ENCODE measurements around the gene RICTOR. TPM values are rescaled to one million over a fixed set of nuclear protein-coding genes. Genes with fewer than 3 reads are reported as not detected.

RICTOR gene
- polyA plus RNA-seq, 1 donor from 2014 or later: 12.9 TPM

DNA sequence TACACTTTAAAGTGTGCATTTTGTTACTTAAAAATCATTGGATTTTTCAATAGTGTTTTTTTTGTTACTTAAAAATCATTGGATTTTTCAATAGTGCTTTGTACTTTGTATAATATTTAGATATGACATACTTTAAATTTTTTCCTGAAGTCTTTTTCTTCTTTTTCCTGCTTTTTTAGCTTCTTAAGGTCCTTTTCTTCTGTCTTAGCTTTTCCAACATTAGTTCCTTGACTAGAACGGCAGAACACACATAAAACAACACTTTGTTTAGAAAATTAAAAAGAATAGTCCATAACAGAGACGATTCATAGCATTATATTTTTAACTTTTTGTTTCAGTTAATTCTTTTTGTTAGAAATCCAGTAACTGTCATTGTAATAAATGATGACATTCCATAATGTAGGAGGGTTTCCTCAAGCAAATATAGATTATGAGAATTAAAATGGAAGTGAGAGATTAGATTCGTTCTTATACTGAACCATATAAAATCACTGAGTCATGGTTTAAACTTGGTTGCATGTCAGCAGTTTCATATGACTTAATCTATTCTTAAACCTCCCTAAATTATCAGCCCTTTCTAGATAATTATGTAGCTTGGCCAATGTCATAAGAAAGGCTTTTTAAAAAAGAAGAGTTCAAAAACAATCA, 45.3 kb upstream of the RICTOR start:
- H3K27me3 ChIP-seq (ENCODE audit: insufficient read depth, low read depth, low read length): no peaks in the 10 kb centered on the region
- no peak overlapping the region for H3K9ac ChIP-seq (ENCODE audit: low read length)
- H3F3A ChIP-seq (ENCODE audit: insufficient read depth, low read length, poor library complexity, severe bottlenecking): no peaks in the 10 kb centered on the region
- no peak overlapping the region for H3K4me3 ChIP-seq (ENCODE audit: low read length)
- no peaks in the 10 kb centered on the region for H3K9me3 ChIP-seq (ENCODE audit: low read length)
- no peak overlapping the region for H3K4me2 ChIP-seq (ENCODE audit: low read length)
- no peaks in the 10 kb centered on the region for H3K9me2 ChIP-seq (ENCODE audit: insufficient read depth, low read length)
- H4K20me1 ChIP-seq (ENCODE audit: insufficient read depth): no peaks in the 10 kb centered on the region
- H3K79me2 ChIP-seq (replicated peaks; ENCODE audit: insufficient read depth, low read length): no peaks in the 10 kb centered on the region
- H3K27ac ChIP-seq (ENCODE audit: low read length): no peak overlapping the region
- no peak overlapping the region for H2AFZ ChIP-seq (ENCODE audit: low read depth, low read length)
- no peak for TF ChIP-seq SMC3 (conservative IDR thresholded peaks at IDR 0.05; ENCODE audit: poor library complexity)
- TF ChIP-seq POLR2AphosphoS5 (IDR thresholded peaks at IDR 0.05): no peak
- TF ChIP-seq, protein P1, sequence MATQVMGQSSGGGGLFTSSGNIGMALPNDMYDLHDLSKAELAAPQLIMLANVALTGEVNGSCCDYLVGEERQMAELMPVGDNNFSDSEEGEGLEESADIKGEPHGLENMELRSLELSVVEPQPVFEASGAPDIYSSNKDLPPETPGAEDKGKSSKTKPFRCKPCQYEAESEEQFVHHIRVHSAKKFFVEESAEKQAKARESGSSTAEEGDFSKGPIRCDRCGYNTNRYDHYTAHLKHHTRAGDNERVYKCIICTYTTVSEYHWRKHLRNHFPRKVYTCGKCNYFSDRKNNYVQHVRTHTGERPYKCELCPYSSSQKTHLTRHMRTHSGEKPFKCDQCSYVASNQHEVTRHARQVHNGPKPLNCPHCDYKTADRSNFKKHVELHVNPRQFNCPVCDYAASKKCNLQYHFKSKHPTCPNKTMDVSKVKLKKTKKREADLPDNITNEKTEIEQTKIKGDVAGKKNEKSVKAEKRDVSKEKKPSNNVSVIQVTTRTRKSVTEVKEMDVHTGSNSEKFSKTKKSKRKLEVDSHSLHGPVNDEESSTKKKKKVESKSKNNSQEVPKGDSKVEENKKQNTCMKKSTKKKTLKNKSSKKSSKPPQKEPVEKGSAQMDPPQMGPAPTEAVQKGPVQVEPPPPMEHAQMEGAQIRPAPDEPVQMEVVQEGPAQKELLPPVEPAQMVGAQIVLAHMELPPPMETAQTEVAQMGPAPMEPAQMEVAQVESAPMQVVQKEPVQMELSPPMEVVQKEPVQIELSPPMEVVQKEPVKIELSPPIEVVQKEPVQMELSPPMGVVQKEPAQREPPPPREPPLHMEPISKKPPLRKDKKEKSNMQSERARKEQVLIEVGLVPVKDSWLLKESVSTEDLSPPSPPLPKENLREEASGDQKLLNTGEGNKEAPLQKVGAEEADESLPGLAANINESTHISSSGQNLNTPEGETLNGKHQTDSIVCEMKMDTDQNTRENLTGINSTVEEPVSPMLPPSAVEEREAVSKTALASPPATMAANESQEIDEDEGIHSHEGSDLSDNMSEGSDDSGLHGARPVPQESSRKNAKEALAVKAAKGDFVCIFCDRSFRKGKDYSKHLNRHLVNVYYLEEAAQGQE (IDR thresholded peaks at IDR 0.05; ENCODE audit: borderline replicate concordance): no peak
- no peak for TF ChIP-seq TAF1 (IDR thresholded peaks at IDR 0.05; ENCODE audit: low read depth)
- no peak for TF ChIP-seq RAD21 (conservative IDR thresholded peaks at IDR 0.05)
- TF ChIP-seq, protein P2, sequence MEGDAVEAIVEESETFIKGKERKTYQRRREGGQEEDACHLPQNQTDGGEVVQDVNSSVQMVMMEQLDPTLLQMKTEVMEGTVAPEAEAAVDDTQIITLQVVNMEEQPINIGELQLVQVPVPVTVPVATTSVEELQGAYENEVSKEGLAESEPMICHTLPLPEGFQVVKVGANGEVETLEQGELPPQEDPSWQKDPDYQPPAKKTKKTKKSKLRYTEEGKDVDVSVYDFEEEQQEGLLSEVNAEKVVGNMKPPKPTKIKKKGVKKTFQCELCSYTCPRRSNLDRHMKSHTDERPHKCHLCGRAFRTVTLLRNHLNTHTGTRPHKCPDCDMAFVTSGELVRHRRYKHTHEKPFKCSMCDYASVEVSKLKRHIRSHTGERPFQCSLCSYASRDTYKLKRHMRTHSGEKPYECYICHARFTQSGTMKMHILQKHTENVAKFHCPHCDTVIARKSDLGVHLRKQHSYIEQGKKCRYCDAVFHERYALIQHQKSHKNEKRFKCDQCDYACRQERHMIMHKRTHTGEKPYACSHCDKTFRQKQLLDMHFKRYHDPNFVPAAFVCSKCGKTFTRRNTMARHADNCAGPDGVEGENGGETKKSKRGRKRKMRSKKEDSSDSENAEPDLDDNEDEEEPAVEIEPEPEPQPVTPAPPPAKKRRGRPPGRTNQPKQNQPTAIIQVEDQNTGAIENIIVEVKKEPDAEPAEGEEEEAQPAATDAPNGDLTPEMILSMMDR (IDR thresholded peaks at IDR 0.05; ENCODE audit: poor library complexity, severe bottlenecking): no peak
- no peak for TF ChIP-seq EZH2 (IDR thresholded peaks at IDR 0.05; ENCODE audit: borderline replicate concordance, insufficient read depth, low read length, poor library complexity, severe bottlenecking)
- TF ChIP-seq MXI1 (conservative IDR thresholded peaks at IDR 0.05; ENCODE audit: poor library complexity, severe bottlenecking): no peak
- no peak for TF ChIP-seq EP300 (conservative IDR thresholded peaks at IDR 0.05; ENCODE audit: poor library complexity, severe bottlenecking)
- no peaks in the 10 kb centered on the region for H3K36me3 ChIP-seq (ENCODE audit: insufficient read depth, low read length)

DNA sequence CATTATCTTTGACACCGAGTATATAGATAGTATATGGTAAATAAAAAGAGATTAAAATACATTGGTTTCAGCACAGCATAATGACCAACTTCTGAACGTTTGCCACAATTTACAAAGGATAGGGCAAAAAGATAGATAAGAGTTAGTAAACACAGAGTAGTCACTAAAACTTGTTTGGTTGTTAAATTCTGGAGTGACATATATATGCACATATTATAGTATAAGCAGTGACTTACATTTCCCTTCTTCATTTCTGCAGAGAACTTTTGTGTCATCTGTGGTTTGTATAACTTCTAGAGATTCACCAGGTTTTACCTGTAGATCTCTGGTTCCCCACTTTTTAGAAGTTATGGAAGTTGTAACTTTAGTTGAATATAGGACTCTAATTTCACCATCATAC, 44.4 kb upstream of the RICTOR start:
- TF ChIP-seq MXI1 (conservative IDR thresholded peaks at IDR 0.05; ENCODE audit: poor library complexity, severe bottlenecking) (no peak), RAD21 (conservative IDR thresholded peaks at IDR 0.05) (no peak), TAF1 (IDR thresholded peaks at IDR 0.05; ENCODE audit: low read depth) (no peak), EZH2 (IDR thresholded peaks at IDR 0.05; ENCODE audit: borderline replicate concordance, insufficient read depth, low read length, poor library complexity, severe bottlenecking) (no peak), EP300 (conservative IDR thresholded peaks at IDR 0.05; ENCODE audit: poor library complexity, severe bottlenecking) (no peak), SMC3 (conservative IDR thresholded peaks at IDR 0.05; ENCODE audit: poor library complexity) (no peak), POLR2AphosphoS5 (IDR thresholded peaks at IDR 0.05) (no peak)
- TF ChIP-seq, protein P1 (IDR thresholded peaks at IDR 0.05; ENCODE audit: borderline replicate concordance): no peak
- TF ChIP-seq, protein P2 (IDR thresholded peaks at IDR 0.05; ENCODE audit: poor library complexity, severe bottlenecking): no peak
- Histone ChIP-seq H3F3A (ENCODE audit: insufficient read depth, low read length, poor library complexity, severe bottlenecking) (no peaks in the 10 kb centered on the region), H3K4me2 (ENCODE audit: low read length) (no peak overlapping the region), H3K79me2 (replicated peaks; ENCODE audit: insufficient read depth, low read length) (no peaks in the 10 kb centered on the region), H3K9me3 (ENCODE audit: low read length) (no peaks in the 10 kb centered on the region), H3K27ac (ENCODE audit: low read length) (no peak overlapping the region), H3K27me3 (ENCODE audit: insufficient read depth, low read depth, low read length) (no peaks in the 10 kb centered on the region), H3K9ac (ENCODE audit: low read length) (no peak overlapping the region), H2AFZ (ENCODE audit: low read depth, low read length) (no peak overlapping the region), H3K9me2 (ENCODE audit: insufficient read depth, low read length) (no peaks in the 10 kb centered on the region), H4K20me1 (ENCODE audit: insufficient read depth) (no peaks in the 10 kb centered on the region), H3K4me3 (ENCODE audit: low read length) (no peak overlapping the region), H3K36me3 (ENCODE audit: insufficient read depth, low read length) (no peaks in the 10 kb centered on the region)

Data from neural cell (in vitro differentiated cells).